MM.1S (cell line): Measurements from ENCODE around the gene TXNL4B.

Experiments used
- DNase-seq: peaks from one replicate; pipeline ENCODE4 v3.0.0-alpha.2; 2015
- H2AFZ ChIP-seq: fragments of 300-600 bp; sonication (generic); 2 replicates; pipeline ENCODE4 v1.6.0; 2016; ENCODE audit warnings: antibody characterized with exemption, low read length
- H3F3A ChIP-seq: fragments of 300-600 bp; sonication (generic); 2 replicates; pipeline ENCODE4 v1.6.1; 2016; ENCODE audit warnings: mild to moderate bottlenecking, antibody characterized with exemption, low read length, moderate library complexity, mixed read lengths; ENCODE audit not compliant: insufficient read depth
- H3K27ac ChIP-seq: fragments of 300-600 bp; sonication (generic); 2 replicates; pipeline ENCODE4 v1.5.1; 2016; ENCODE audit warnings: mild to moderate bottlenecking, low read length
- H3K27me3 ChIP-seq: fragments of 300-600 bp; sonication (generic); replicated peaks from 2 replicates; pipeline ENCODE4 v1.6.0; 2016; ENCODE audit warnings: low read length; ENCODE audit not compliant: insufficient read depth
- H3K36me3 ChIP-seq: fragments of 300-600 bp; sonication (generic); replicated peaks from 2 replicates; pipeline ENCODE4 v1.6.1; 2016; ENCODE audit warnings: mild to moderate bottlenecking, low read length, mixed read lengths; ENCODE audit not compliant: insufficient read depth
- H3K4me1 ChIP-seq: fragments of 300-600 bp; sonication (generic); 2 replicates; pipeline ENCODE4 v1.6.1; 2016; ENCODE audit warnings: low read length, mixed read lengths
- H3K4me2 ChIP-seq: fragments of 300-600 bp; sonication (generic); 2 replicates; pipeline ENCODE4 v1.6.0; 2016; ENCODE audit warnings: low read depth, low read length
- H3K4me3 ChIP-seq: fragments of 300-600 bp; sonication (generic); 2 replicates; pipeline ENCODE4 v1.5.1; 2016; ENCODE audit warnings: low read length, mixed read lengths
- H3K79me2 ChIP-seq: fragments of 300-600 bp; sonication (generic); 2 replicates; pipeline ENCODE4 v1.6.1; 2016; ENCODE audit warnings: mixed run types, low read length, mixed read lengths
- H3K9ac ChIP-seq: fragments of 300-600 bp; sonication (generic); 2 replicates; pipeline ENCODE4 v1.6.1; 2016; ENCODE audit warnings: low read length, mixed read lengths
- H3K9me2 ChIP-seq: fragments of 300-600 bp; sonication (generic); replicated peaks from 2 replicates; pipeline ENCODE4 v1.6.1; 2016; ENCODE audit warnings: mild to moderate bottlenecking, low read length, mixed read lengths; ENCODE audit not compliant: insufficient read depth
- H3K9me3 ChIP-seq: fragments of 300-600 bp; sonication (generic); replicated peaks from 2 replicates; pipeline ENCODE4 v1.6.1; 2016; ENCODE audit warnings: mild to moderate bottlenecking, low read length, mixed read lengths; ENCODE audit not compliant: insufficient read depth
- H4K20me1 ChIP-seq: fragments of 300-600 bp; sonication (generic); 2 replicates; pipeline ENCODE4 v1.6.1; 2016; ENCODE audit warnings: mild to moderate bottlenecking, low read length, moderate library complexity, mixed read lengths; ENCODE audit not compliant: insufficient read depth
- EZH2 ChIP-seq: fragments of 300-600 bp; sonication (generic); optimal IDR thresholded peaks from 2 replicates; pipeline ENCODE3; 2017; ENCODE audit warnings: low read depth, mild to moderate bottlenecking, antibody characterized with exemption, low read length, mixed read lengths
- EZH2phosphoT487 ChIP-seq: fragments of 300-600 bp; sonication (generic); IDR thresholded peaks from 2 replicates; pipeline ENCODE4 v1.6.1; 2018; ENCODE audit warnings: antibody characterized with exemption, low read length
- TF ChIP-seq, protein P1 (sequence below): fragments of 300-600 bp; sonication (generic); IDR thresholded peaks from 2 replicates; pipeline ENCODE4 v1.5.1; 2016; ENCODE audit warnings: antibody characterized with exemption, low read length, mixed read lengths

Gene TXNL4B

DNA sequence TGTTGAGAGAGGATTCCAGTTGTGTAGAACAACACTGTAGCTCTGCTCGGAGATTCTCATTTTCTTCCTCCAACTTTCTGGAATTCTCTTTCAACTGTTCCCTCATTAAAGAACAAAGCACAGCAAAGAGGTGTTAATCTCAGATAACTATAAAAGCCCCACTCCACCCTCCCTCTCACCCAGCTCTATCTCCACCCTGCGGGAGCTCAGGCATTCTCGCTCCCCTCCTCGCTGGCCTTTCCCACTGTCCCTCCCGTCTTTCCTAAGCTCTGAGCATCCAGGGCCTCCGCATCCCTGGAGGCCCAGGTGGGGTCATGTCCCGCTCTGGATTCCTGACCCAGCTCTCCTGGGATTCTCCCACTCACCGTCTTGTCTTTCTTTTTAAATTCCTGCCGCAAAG is 35.3 kb upstream of the TXNL4B start:
- no peak overlapping the region for H3K4me2 ChIP-seq
- no peaks in the 10 kb centered on the region for H3K79me2 ChIP-seq
- no peaks in the 10 kb centered on the region for H3K9me2 ChIP-seq
- no peak overlapping the region for H3K27ac ChIP-seq
- H3K4me1 ChIP-seq = 0 out of 2 replicates have a peak, but pooled peaks cover 12% of the 10 kb centered on the region
- no peak for DNase-seq
- TF ChIP-seq, protein P1, sequence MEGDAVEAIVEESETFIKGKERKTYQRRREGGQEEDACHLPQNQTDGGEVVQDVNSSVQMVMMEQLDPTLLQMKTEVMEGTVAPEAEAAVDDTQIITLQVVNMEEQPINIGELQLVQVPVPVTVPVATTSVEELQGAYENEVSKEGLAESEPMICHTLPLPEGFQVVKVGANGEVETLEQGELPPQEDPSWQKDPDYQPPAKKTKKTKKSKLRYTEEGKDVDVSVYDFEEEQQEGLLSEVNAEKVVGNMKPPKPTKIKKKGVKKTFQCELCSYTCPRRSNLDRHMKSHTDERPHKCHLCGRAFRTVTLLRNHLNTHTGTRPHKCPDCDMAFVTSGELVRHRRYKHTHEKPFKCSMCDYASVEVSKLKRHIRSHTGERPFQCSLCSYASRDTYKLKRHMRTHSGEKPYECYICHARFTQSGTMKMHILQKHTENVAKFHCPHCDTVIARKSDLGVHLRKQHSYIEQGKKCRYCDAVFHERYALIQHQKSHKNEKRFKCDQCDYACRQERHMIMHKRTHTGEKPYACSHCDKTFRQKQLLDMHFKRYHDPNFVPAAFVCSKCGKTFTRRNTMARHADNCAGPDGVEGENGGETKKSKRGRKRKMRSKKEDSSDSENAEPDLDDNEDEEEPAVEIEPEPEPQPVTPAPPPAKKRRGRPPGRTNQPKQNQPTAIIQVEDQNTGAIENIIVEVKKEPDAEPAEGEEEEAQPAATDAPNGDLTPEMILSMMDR = no peak
- no peak for TF ChIP-seq EZH2phosphoT487
- TF ChIP-seq EZH2 = no peak
- no peak overlapping the region for H3K9ac ChIP-seq
- H3K36me3 ChIP-seq = no peaks in the 10 kb centered on the region
- no peaks in the 10 kb centered on the region for H4K20me1 ChIP-seq
- H3F3A ChIP-seq = no peaks in the 10 kb centered on the region
- H3K27me3 ChIP-seq = no peaks in the 10 kb centered on the region
- H2AFZ ChIP-seq = no peak overlapping the region
- no peak overlapping the region for H3K4me3 ChIP-seq
- no peaks in the 10 kb centered on the region for H3K9me3 ChIP-seq

DNA sequence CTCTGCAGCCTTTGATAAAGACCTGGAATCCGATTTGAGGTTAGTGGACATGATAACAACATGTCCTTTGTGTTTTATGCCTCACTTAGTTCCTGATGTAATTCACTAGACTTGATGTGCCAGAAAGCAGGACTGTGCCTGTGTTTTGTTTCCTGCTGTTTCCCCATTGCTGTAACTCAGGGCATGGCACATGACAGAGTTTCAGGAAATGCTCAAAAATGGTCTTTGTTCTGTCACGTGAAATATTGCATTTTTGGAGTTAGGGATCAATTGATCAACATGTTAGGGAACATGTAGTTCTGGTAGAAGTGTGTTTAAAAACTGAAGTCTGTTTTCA is 33.0 kb upstream of the TXNL4B start:
- TF ChIP-seq, protein P1 = no peak
- TF ChIP-seq EZH2 (no peak), EZH2phosphoT487 (no peak)
- Histone ChIP-seq H3F3A (no peaks in the 10 kb centered on the region), H3K4me3 (no peak overlapping the region), H3K36me3 (no peaks in the 10 kb centered on the region), H3K9me2 (no peaks in the 10 kb centered on the region), H4K20me1 (no peaks in the 10 kb centered on the region), H3K9me3 (no peaks in the 10 kb centered on the region), H3K4me2 (no peak overlapping the region), H2AFZ (no peak overlapping the region), H3K27ac (no peak overlapping the region), H3K79me2 (no peaks in the 10 kb centered on the region), H3K9ac (no peak overlapping the region), H3K4me1 (0 out of 2 replicates have a peak, but pooled peaks cover 12% of the 10 kb centered on the region), H3K27me3 (no peaks in the 10 kb centered on the region)
- DNase-seq = no peak

DNA sequence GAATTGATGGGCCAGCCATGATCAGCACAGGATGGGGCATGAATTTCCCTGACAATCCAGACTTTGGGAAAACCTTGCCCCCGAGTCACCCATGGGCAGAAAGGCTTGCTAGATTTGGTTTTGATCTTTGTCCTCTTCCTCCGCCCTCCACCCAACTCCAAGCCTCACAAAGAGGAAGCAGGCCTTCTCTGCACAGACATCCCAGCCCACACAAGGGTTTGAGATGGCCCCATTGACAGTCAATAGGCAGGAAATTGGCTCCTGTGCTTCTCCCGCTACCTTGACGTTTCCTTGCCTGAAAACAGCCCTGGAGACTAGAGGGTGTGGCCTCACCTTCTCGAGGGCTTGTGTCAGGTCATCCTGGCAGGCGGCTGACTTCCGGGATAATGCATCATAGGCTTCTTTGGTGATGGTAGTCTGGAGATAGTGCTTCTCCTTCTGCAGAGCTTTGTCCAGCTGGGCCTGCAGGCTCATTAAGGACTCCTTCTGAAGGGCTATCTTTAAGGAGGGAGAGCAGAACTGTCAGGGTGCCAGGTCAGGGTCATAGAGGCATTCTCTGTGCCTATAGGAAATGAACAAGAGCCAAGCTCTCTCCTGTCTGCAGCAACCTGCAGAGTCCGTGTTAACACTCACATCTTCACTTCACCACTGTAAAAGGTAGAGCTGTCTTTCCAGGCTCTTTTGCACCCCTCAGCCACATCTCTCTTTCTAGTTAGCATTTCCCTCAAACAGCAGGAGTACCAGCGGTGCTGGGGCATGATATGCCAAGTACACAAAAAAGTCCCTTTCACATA is 32.4 kb upstream of the TXNL4B start:
- Histone ChIP-seq H3K79me2 (no peaks in the 10 kb centered on the region), H3K27me3 (no peaks in the 10 kb centered on the region), H3K9me2 (no peaks in the 10 kb centered on the region), H3K27ac (no peak overlapping the region), H3F3A (no peaks in the 10 kb centered on the region), H3K9me3 (no peaks in the 10 kb centered on the region), H3K36me3 (no peaks in the 10 kb centered on the region), H3K4me2 (no peak overlapping the region), H3K4me3 (no peak overlapping the region), H2AFZ (no peak overlapping the region), H3K9ac (no peak overlapping the region), H3K4me1 (0 out of 2 replicates have a peak, but pooled peaks cover 12% of the 10 kb centered on the region), H4K20me1 (no peaks in the 10 kb centered on the region)
- no peak for DNase-seq
- no peak for TF ChIP-seq EZH2phosphoT487
- TF ChIP-seq, protein P1 = no peak
- no peak for TF ChIP-seq EZH2
